Loucy (cell line): ENCODE measurements around the gene SRRM3.

ENCODE experiments used
- CTCF ChIP-seq: fragments of 200-600 bp; sonication (generic); conservative IDR thresholded peaks from 2 replicates; pipeline ENCODE4 v1.5.1; 2014; ENCODE audit warnings: mild to moderate bottlenecking, antibody characterized with exemption, low read length
- EZH2phosphoT487 ChIP-seq: fragments of 200-600 bp; IDR thresholded peaks from 2 replicates; pipeline ENCODE4 v1.6.1; 2018; ENCODE audit warnings: antibody characterized with exemption, mild to moderate bottlenecking, moderate library complexity, borderline replicate concordance

DNA sequence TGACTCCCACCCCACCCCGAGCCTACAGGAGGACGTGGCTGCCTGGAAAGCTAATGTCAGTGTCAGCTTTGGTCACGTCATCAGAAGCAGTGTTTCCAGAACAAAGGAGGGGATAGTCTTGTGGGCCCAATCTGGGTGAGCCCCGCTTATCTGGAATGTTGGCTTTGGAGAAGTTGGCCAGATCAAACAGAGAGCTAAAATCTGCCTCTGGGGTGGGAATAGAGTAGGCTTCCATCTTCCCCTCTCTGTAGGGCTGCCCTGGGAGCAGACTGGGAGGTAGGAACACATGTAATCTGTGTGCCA, 32.5 kb downstream of the SRRM3 start:
- TF ChIP-seq CTCF (no peak), EZH2phosphoT487 (no peak)
